GM23338 (cell line): ENCODE measurements around the gene SUN3. TPM values are rescaled to one million over a fixed set of nuclear protein-coding genes. Genes with fewer than 3 reads are reported as not detected.
"Not testable (repeated sequence)": the region's sequence is repeated elsewhere in the genome, so short reads cannot be mapped to it uniquely, and the experiment has no call there.

Source experiments
- ATAC-seq: fragments of 200-7000 bp; cut with Tn5 transposase; 3 replicates; pipeline ENCODE4 v1.9.1; 2020
- DNase-seq: peaks from one replicate; pipeline ENCODE4 v3.0.0-alpha.2; 2015; ENCODE audit warnings: low spot score
- H2AFZ ChIP-seq: fragments of 200-600 bp; sonication (generic); 2 replicates; pipeline ENCODE4 v1.8.0; 2016; ENCODE audit warnings: antibody characterized with exemption, mild to moderate bottlenecking, moderate library complexity
- H3F3A ChIP-seq: fragments of 200-600 bp; sonication (generic); replicated peaks from 2 replicates; pipeline ENCODE4 v1.8.0; 2017; ENCODE audit warnings: antibody characterized with exemption, mixed run types, low read depth
- H3K27ac ChIP-seq: fragments of 200-600 bp; sonication (generic); 2 replicates; pipeline ENCODE4 v1.6.1; 2016; ENCODE audit warnings: low read depth
- H3K27me3 ChIP-seq: fragments of 200-600 bp; sonication (generic); 2 replicates; pipeline ENCODE4 v1.8.0; 2016; ENCODE audit warnings: mild to moderate bottlenecking, mixed run types, moderate library complexity; ENCODE audit not compliant: insufficient read depth
- H3K36me3 ChIP-seq: fragments of 200-600 bp; sonication (generic); 2 replicates; pipeline ENCODE4 v1.8.0; 2016; ENCODE audit warnings: mild to moderate bottlenecking; ENCODE audit not compliant: insufficient read depth
- H3K4me1 ChIP-seq: fragments of 200-600 bp; sonication (generic); 2 replicates; pipeline ENCODE4 v1.8.0; 2016; ENCODE audit warnings: mild to moderate bottlenecking, moderate library complexity; ENCODE audit not compliant: insufficient read depth
- H3K4me2 ChIP-seq: fragments of 200-600 bp; sonication (generic); 2 replicates; pipeline ENCODE4 v1.7.1; 2017; ENCODE audit warnings: mixed run types
- H3K4me3 ChIP-seq: fragments of 200-600 bp; sonication (generic); 2 replicates; pipeline ENCODE4 v1.6.1; 2016; ENCODE audit warnings: mixed run types
- H3K79me2 ChIP-seq: fragments of 200-600 bp; sonication (generic); replicated peaks from 2 replicates; pipeline ENCODE4 v1.8.0; 2017; ENCODE audit warnings: mild to moderate bottlenecking; ENCODE audit not compliant: insufficient read depth
- H3K9me2 ChIP-seq: fragments of 200-600 bp; sonication (generic); 2 replicates; pipeline ENCODE4 v1.8.0; 2017; ENCODE audit not compliant: insufficient read depth
- H4K20me1 ChIP-seq: fragments of 200-600 bp; sonication (generic); replicated peaks from 2 replicates; pipeline ENCODE4 v1.8.0; 2017; ENCODE audit warnings: mild to moderate bottlenecking; ENCODE audit not compliant: insufficient read depth
- H3K27ac Mint-ChIP-seq: 2 replicates; pipeline ENCODE4 v1.8.0; 2020; ENCODE audit warnings: inconsistent platforms, mild to moderate bottlenecking, moderate library complexity, mixed read lengths
- H3K27me3 Mint-ChIP-seq: 3 replicates; pipeline ENCODE4 v1.8.0; 2022; ENCODE audit warnings: low read depth, mild to moderate bottlenecking, moderate library complexity, mixed read lengths, inconsistent platforms; ENCODE audit not compliant: insufficient read depth, poor library complexity
- H3K36me3 Mint-ChIP-seq: 3 replicates; pipeline ENCODE4 v1.8.0; 2021; ENCODE audit warnings: low read depth, mild to moderate bottlenecking, inconsistent platforms, moderate library complexity, mixed read lengths
- H3K4me1 Mint-ChIP-seq: 3 replicates; pipeline ENCODE4 v1.8.0; 2020; ENCODE audit warnings: mild to moderate bottlenecking, inconsistent platforms, mixed read lengths
- H3K4me3 Mint-ChIP-seq: 3 replicates; pipeline ENCODE4 v1.8.0; 2021; ENCODE audit warnings: moderate library complexity, mild to moderate bottlenecking, inconsistent platforms, mixed read lengths
- H3K9me3 Mint-ChIP-seq: 3 replicates; pipeline ENCODE4 v1.8.0; 2020; ENCODE audit warnings: moderate library complexity, mild to moderate bottlenecking, inconsistent platforms, mixed read lengths
- JUNB ChIP-seq: IDR thresholded peaks from one replicate; pipeline ENCODE4 v1.6.1; 2016; ENCODE audit warnings: antibody characterized with exemption; ENCODE audit not compliant: unreplicated experiment
- POLR2AphosphoS5 ChIP-seq: IDR thresholded peaks from 2 replicates; pipeline ENCODE4 v1.6.1; 2016; ENCODE audit warnings: antibody characterized with exemption, low read depth
- ZNF114 ChIP-seq: fragments of 250-450 bp; sonication (Bioruptor Pico); IDR thresholded peaks from 2 replicates; pipeline ENCODE4 v1.5.0; 2020; ENCODE audit warnings: mild to moderate bottlenecking, moderate library complexity
- ZNF331 ChIP-seq: fragments of 250-450 bp; sonication (Bioruptor Pico); IDR thresholded peaks from 2 replicates; pipeline ENCODE4 v1.5.0; 2020; ENCODE audit warnings: low read depth, mild to moderate bottlenecking, moderate library complexity
- ZNF462 ChIP-seq: fragments of 250-450 bp; sonication (Bioruptor Pico); IDR thresholded peaks from 2 replicates; pipeline ENCODE4 v1.5.0; 2020; ENCODE audit warnings: mild to moderate bottlenecking, moderate library complexity
- polyA plus RNA-seq: library from polyadenylated mRNA; unstranded; fragments of >200 nt; fragmentation: Nextera tagmentation; extraction: Ambion mirVana; gene quantifications from 2 replicates; pipeline ENCODE4 v1.2.1, GENCODE V29; 2016
- total RNA-seq: library from RNA; depleted of rRNA; stranded (reverse); fragments of >200 nt; shearing (Covaris generic); gene quantifications from 2 replicates; pipeline ENCODE4 v1.2.3, GENCODE V29; 2014

SUN3 gene
- total and polyA plus RNA-seq, 2 experiments from 2014 or later = 0.52 TPM; not detected in 1

GRCh38 chr7:47982610-47983009 lies 46.3 kb downstream of the SUN3 start:
- Histone ChIP-seq H2AFZ (no peak overlapping the region), H3K4me1 (peaks cover 7% of the 10 kb centered on the region), H3K9me2 (no peaks in the 10 kb centered on the region), H3K27me3 (no peaks in the 10 kb centered on the region), H3K27ac (no peak overlapping the region), H3K36me3 (peaks cover 10% of the 10 kb centered on the region; the same call in 1 of the 2 replicates), H3F3A (no peaks in the 10 kb centered on the region), H3K79me2 (peaks cover 14% of the 10 kb centered on the region), H3K4me3 (no peak overlapping the region), H3K4me2 (no peak overlapping the region), H4K20me1 (peaks cover 8% of the 10 kb centered on the region)
- no peak overlapping the region for H3K27ac Mint-ChIP-seq
- peaks cover 9% of the 10 kb centered on the region for H3K36me3 Mint-ChIP-seq
- DNase-seq = no peak
- TF ChIP-seq ZNF462 (CRISPR knock-in tag) (no peak), JUNB (no peak), ZNF114 (CRISPR knock-in tag) (no peak), ZNF331 (CRISPR knock-in tag) (no peak), POLR2AphosphoS5 (no peak)
- no peak for ATAC-seq
- H3K4me1 Mint-ChIP-seq = peaks cover 3% of the 10 kb centered on the region
- H3K9me3 Mint-ChIP-seq = no peaks in the 10 kb centered on the region
- H3K27me3 Mint-ChIP-seq = peaks cover 6% of the 10 kb centered on the region
- H3K4me3 Mint-ChIP-seq = no peak overlapping the region

- Histone ChIP-seq H3K36me3 (peaks cover 28% of the 10 kb centered on the region), H3K79me2 (peaks cover 19% of the 10 kb centered on the region)
- H3K4me1 Mint-ChIP-seq, H3F3A ChIP-seq, H3K4me2 ChIP-seq, H3K4me3 ChIP-seq, H3K9me2 ChIP-seq, H3K27ac ChIP-seq, H3K4me3 Mint-ChIP-seq, H3K27me3 Mint-ChIP-seq, H3K27ac Mint-ChIP-seq, ATAC-seq, H2AFZ ChIP-seq, H3K27me3 ChIP-seq, H3K4me1 ChIP-seq, H3K9me3 Mint-ChIP-seq, DNase-seq, H4K20me1 ChIP-seq: not testable (repeated sequence)
- H3K36me3 Mint-ChIP-seq = peaks cover 28% of the 10 kb centered on the region
These were observed 48.3 kb downstream of the SUN3 start for GRCh38 chr7:47980648-47981047.
